Trophoblast cell (in vitro differentiated cells and primary cell): ENCODE data around the gene FKBP1C. TPM values are rescaled to one million over a fixed set of nuclear protein-coding genes. Genes with fewer than 3 reads are reported as not detected.
"Not testable (repeated sequence)": the region's sequence is repeated elsewhere in the genome, so short reads cannot be mapped to it uniquely, and the experiment has no call there.

Experiments used
- DNase-seq, 2 donors: peaks; one replicate each; pipeline ENCODE4 v3.0.0-alpha.2; 2016
- H2AFZ ChIP-seq: 2 replicates; pipeline ENCODE4 v1.6.1; 2013; ENCODE audit warnings: low read length, moderate library complexity, mild to moderate bottlenecking; ENCODE audit not compliant: insufficient read depth, poor library complexity
- H2AK5ac ChIP-seq: 2 replicates; pipeline ENCODE4 v1.6.1; 2013; ENCODE audit warnings: mild to moderate bottlenecking, low read length
- H2BK120ac ChIP-seq: 2 replicates; pipeline ENCODE4 v1.6.1; 2013; ENCODE audit warnings: low read length, mild to moderate bottlenecking, moderate library complexity; ENCODE audit not compliant: insufficient read depth, poor library complexity
- H2BK12ac ChIP-seq: 2 replicates; pipeline ENCODE4 v1.6.1; 2013; ENCODE audit warnings: mild to moderate bottlenecking, low read length, moderate library complexity
- H2BK5ac ChIP-seq: 2 replicates; pipeline ENCODE4 v1.6.1; 2013; ENCODE audit warnings: low read length, low read depth, moderate library complexity, mild to moderate bottlenecking; ENCODE audit not compliant: poor library complexity
- H3K14ac ChIP-seq: 2 replicates; pipeline ENCODE4 v1.6.1; 2013; ENCODE audit warnings: mild to moderate bottlenecking, low read length
- H3K18ac ChIP-seq: 2 replicates; pipeline ENCODE4 v1.6.1; 2013; ENCODE audit warnings: mild to moderate bottlenecking, low read length
- H3K23ac ChIP-seq: 2 replicates; pipeline ENCODE4 v1.6.1; 2013; ENCODE audit warnings: low read length
- H3K27ac ChIP-seq: 2 replicates; pipeline ENCODE4 v1.5.1; 2013; ENCODE audit warnings: low read depth, mild to moderate bottlenecking, inconsistent platforms, low read length, moderate library complexity
- H3K27me3 ChIP-seq: 2 replicates; pipeline ENCODE4 v1.6.1; 2013; ENCODE audit warnings: inconsistent platforms, mild to moderate bottlenecking, low read length, moderate library complexity; ENCODE audit not compliant: insufficient read depth
- H3K36me3 ChIP-seq, 2 experiments: 1 replicate in 1 of 2; 2 replicates in 1 of 2; pipeline ENCODE4 v1.6.1; 2013; ENCODE audit warnings: low read length in 2 of 2, mild to moderate bottlenecking in 2 of 2, moderate library complexity in 1 of 2; ENCODE audit not compliant: insufficient read depth in 2 of 2, control insufficient read depth in 1 of 2
- H3K4ac ChIP-seq: 2 replicates; pipeline ENCODE4 v1.6.1; 2013; ENCODE audit warnings: low read depth, mild to moderate bottlenecking, low read length, moderate library complexity
- H3K4me1 ChIP-seq, 2 experiments: 1 replicate in 1 of 2; 2 replicates in 1 of 2; pipeline ENCODE4 v1.6.1; 2013; ENCODE audit warnings: low read length in 2 of 2, mild to moderate bottlenecking in 2 of 2, moderate library complexity in 1 of 2; ENCODE audit not compliant: insufficient read depth in 2 of 2, control insufficient read depth in 1 of 2
- H3K4me2 ChIP-seq: 2 replicates; pipeline ENCODE4 v1.6.1; 2013; ENCODE audit warnings: inconsistent platforms, mild to moderate bottlenecking, low read length, moderate library complexity
- H3K4me3 ChIP-seq: 2 replicates; pipeline ENCODE4 v1.5.1; 2013; ENCODE audit warnings: mild to moderate bottlenecking, low read depth, low read length, inconsistent platforms
- H3K79me1 ChIP-seq: one replicate; pipeline ENCODE4 v1.6.1; 2013; ENCODE audit warnings: low read length
- H3K79me2 ChIP-seq: 2 replicates; pipeline ENCODE4 v1.6.1; 2013; ENCODE audit warnings: low read length, mild to moderate bottlenecking; ENCODE audit not compliant: control insufficient read depth, insufficient read depth, poor library complexity
- H3K9ac ChIP-seq: 2 replicates; pipeline ENCODE4 v1.6.1; 2013; ENCODE audit warnings: mild to moderate bottlenecking, low read length
- H3K9me3 ChIP-seq: 2 replicates; pipeline ENCODE4 v1.6.1; 2013; ENCODE audit warnings: low read depth, mild to moderate bottlenecking, control low read depth, inconsistent platforms, low read length; ENCODE audit not compliant: insufficient read depth
- H4K12ac ChIP-seq: 2 replicates; pipeline ENCODE4 v1.6.1; 2013; ENCODE audit warnings: low read depth, mild to moderate bottlenecking, low read length, moderate library complexity
- H4K8ac ChIP-seq: 2 replicates; pipeline ENCODE4 v1.6.1; 2013; ENCODE audit warnings: low read depth, mild to moderate bottlenecking, low read length, moderate library complexity
- H4K91ac ChIP-seq: one replicate; pipeline ENCODE4 v1.6.1; 2013; ENCODE audit warnings: low read depth, mild to moderate bottlenecking, low read length, moderate library complexity
- WGBS: extraction: QIAGEN DNeasy Blood & Tissue Kit; methylation state at CpG from one replicate; pipeline ENCODE4 v1.1.7; 2013; ENCODE audit warnings: missing lambda C conversion rate; ENCODE audit not compliant: insufficient read length, insufficient coverage; ENCODE audit errors: extremely low coverage; 5-methylcytosine and 5-hydroxymethylcytosine counted together
- polyA plus RNA-seq: library from polyadenylated mRNA; stranded (reverse); fragments of 200-250 nt; gene quantifications from 2 replicates; pipeline ENCODE4 v1.2.3, GENCODE V29; 2013

The FKBP1C gene
- polyA plus RNA-seq = 0.61 and 0.85 TPM in 2 replicates

- WGBS = no CpG with 5 or more reads among the region's 27 CpGs
- not testable (repeated sequence) for H3K4me2 ChIP-seq
Measured at GRCh38 chr6:63211343-63211742, at the start of gene FKBP1C. Gene FKBP1C (plus strand): TSS chr6:63211469.

GRCh38 chr6:63164047-63164803 lies 47.0 kb upstream of the FKBP1C start:
- H3K4me3 ChIP-seq, H2BK12ac ChIP-seq, H3K27ac ChIP-seq, H4K12ac ChIP-seq, H3K4ac ChIP-seq, H3K23ac ChIP-seq, DNase-seq, H3K14ac ChIP-seq, H2BK120ac ChIP-seq, H3K9ac ChIP-seq, H3K9me3 ChIP-seq, H4K8ac ChIP-seq, H3K4me1 ChIP-seq, H4K91ac ChIP-seq, H2AFZ ChIP-seq, H3K4me2 ChIP-seq, H3K79me2 ChIP-seq, H2AK5ac ChIP-seq, H3K79me1 ChIP-seq, H3K36me3 ChIP-seq, H2BK5ac ChIP-seq, H3K27me3 ChIP-seq, H3K18ac ChIP-seq: not testable (repeated sequence)
- no CpG with 5 or more reads among the region's 37 CpGs for WGBS

More at GRCh38 chr6:63211343-63211742, at the start of gene FKBP1C:
- H4K91ac ChIP-seq, H2BK12ac ChIP-seq, H3K27ac ChIP-seq, H4K12ac ChIP-seq, H3K79me2 ChIP-seq, H2BK5ac ChIP-seq, H3K14ac ChIP-seq, H3K4me3 ChIP-seq, H4K8ac ChIP-seq, H3K4ac ChIP-seq, H3K4me1 ChIP-seq, H3K9ac ChIP-seq, H2BK120ac ChIP-seq, H3K27me3 ChIP-seq, H3K79me1 ChIP-seq, H3K9me3 ChIP-seq, H2AK5ac ChIP-seq, H3K36me3 ChIP-seq, H2AFZ ChIP-seq, H3K23ac ChIP-seq, DNase-seq, H3K18ac ChIP-seq: not testable (repeated sequence)

DNA sequence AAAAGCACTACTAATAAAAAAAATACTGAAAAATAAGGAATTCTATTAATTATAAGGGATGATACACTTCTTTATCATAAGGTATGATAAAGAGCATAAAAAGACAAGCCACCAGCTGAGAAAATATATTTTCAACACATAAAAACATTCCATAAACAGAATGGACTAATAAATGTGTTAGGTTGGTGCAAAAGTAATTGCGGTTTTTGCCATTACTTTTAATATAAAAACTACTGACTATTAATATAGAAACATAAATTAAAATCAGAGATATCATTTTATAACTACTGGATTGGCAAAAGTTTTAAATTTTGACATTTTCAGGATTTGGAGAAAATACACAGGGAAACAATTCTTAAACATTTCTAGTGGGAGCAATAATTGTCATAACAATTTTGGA lies 37.1 kb upstream of the FKBP1C start:
- no peak overlapping the region for H2BK5ac ChIP-seq
- no peak overlapping the region for H2AFZ ChIP-seq
- H3K27me3 ChIP-seq = no peaks in the 10 kb centered on the region
- H3K23ac ChIP-seq = no peak overlapping the region
- no peak overlapping the region for H3K14ac ChIP-seq
- no peak overlapping the region for H4K8ac ChIP-seq
- no peak for DNase-seq
- H3K79me2 ChIP-seq = no peaks in the 10 kb centered on the region
- H4K12ac ChIP-seq = no peak overlapping the region
- no peaks in the 10 kb centered on the region for H3K79me1 ChIP-seq
- no peak overlapping the region for H2BK12ac ChIP-seq
- no peak overlapping the region for H3K4me2 ChIP-seq
- no peak overlapping the region for H4K91ac ChIP-seq
- no peaks in the 10 kb centered on the region for H3K36me3 ChIP-seq
- no peaks in the 10 kb centered on the region for H3K4me1 ChIP-seq
- H2AK5ac ChIP-seq = no peak overlapping the region
- no peaks in the 10 kb centered on the region for H3K9me3 ChIP-seq
- no peak overlapping the region for H3K4me3 ChIP-seq
- H3K4ac ChIP-seq = no peak overlapping the region
- WGBS = no CpG with 5 or more reads among the region's 1 CpG
- no peak overlapping the region for H3K18ac ChIP-seq
- H2BK120ac ChIP-seq = no peak overlapping the region
- H3K9ac ChIP-seq = no peak overlapping the region
- H3K27ac ChIP-seq = no peak overlapping the region

- H3K18ac ChIP-seq = no peak overlapping the region
- H3K14ac ChIP-seq = no peak overlapping the region
Measured at GRCh38 chr6:63176181-63176580, 35.1 kb upstream of the FKBP1C start.

More at GRCh38 chr6:63176181-63176580, 35.1 kb upstream of the FKBP1C start:
- no peak overlapping the region for H4K12ac ChIP-seq
- no peaks in the 10 kb centered on the region for H3K36me3 ChIP-seq
- no peak overlapping the region for H2BK12ac ChIP-seq
- H3K27me3 ChIP-seq = no peaks in the 10 kb centered on the region
- no peaks in the 10 kb centered on the region for H3K9me3 ChIP-seq
- H2AFZ ChIP-seq = no peak overlapping the region
- no peak overlapping the region for H2BK5ac ChIP-seq
- no peak overlapping the region for H4K8ac ChIP-seq
- H3K4ac ChIP-seq = no peak overlapping the region
- H3K79me2 ChIP-seq = no peaks in the 10 kb centered on the region
- no peak overlapping the region for H2AK5ac ChIP-seq
- DNase-seq = no peak
- no peak overlapping the region for H2BK120ac ChIP-seq
- H3K4me2 ChIP-seq = no peak overlapping the region
- H3K79me1 ChIP-seq = no peaks in the 10 kb centered on the region
- no peak overlapping the region for H4K91ac ChIP-seq
- no peak overlapping the region for H3K27ac ChIP-seq
- no peak overlapping the region for H3K23ac ChIP-seq
- H3K4me3 ChIP-seq = no peak overlapping the region
- WGBS = no CpG with 5 or more reads among the region's 5 CpGs
- no peak overlapping the region for H3K9ac ChIP-seq
- H3K4me1 ChIP-seq = no peaks in the 10 kb centered on the region
